H9 (cell line): Measurements from ENCODE around the gene ANKH. TPM values are rescaled to one million over a fixed set of nuclear protein-coding genes. Genes with fewer than 3 reads are reported as not detected.

Experiments
- DNase-seq: peaks from one replicate; pipeline ENCODE4 v3.0.0-alpha.2; 2017
- H2AFZ ChIP-seq: one replicate; pipeline ENCODE4 v1.6.1; 2013; ENCODE audit warnings: mild to moderate bottlenecking, low read length, control low read depth, moderate library complexity
- H2AK5ac ChIP-seq: 2 replicates; pipeline ENCODE4 v1.6.1; 2013; ENCODE audit warnings: low read length, control low read depth, mixed read lengths; ENCODE audit not compliant: insufficient read length
- H2BK120ac ChIP-seq: one replicate; pipeline ENCODE4 v1.6.1; 2013; ENCODE audit warnings: low read depth, mild to moderate bottlenecking, low read length, control low read depth, inconsistent platforms; ENCODE audit not compliant: poor library complexity, severe bottlenecking
- H2BK12ac ChIP-seq: 2 replicates; pipeline ENCODE4 v1.6.1; 2013; ENCODE audit warnings: low read length, control low read depth, mixed read lengths, low read depth; ENCODE audit not compliant: insufficient read length
- H2BK15ac ChIP-seq: 2 replicates; pipeline ENCODE4 v1.6.1; 2013; ENCODE audit warnings: low read depth, low read length, control low read depth
- H2BK20ac ChIP-seq: one replicate; pipeline ENCODE4 v1.6.1; 2013; ENCODE audit warnings: low read depth, mild to moderate bottlenecking, low read length, control low read depth, inconsistent platforms; ENCODE audit not compliant: poor library complexity, severe bottlenecking
- H2BK5ac ChIP-seq: 2 replicates; pipeline ENCODE4 v1.6.1; 2013; ENCODE audit warnings: low read length, control low read depth, mixed read lengths; ENCODE audit not compliant: insufficient read length
- H3K14ac ChIP-seq: 2 replicates; pipeline ENCODE4 v1.6.1; 2013; ENCODE audit warnings: low read length, control low read depth; ENCODE audit not compliant: insufficient read depth
- H3K18ac ChIP-seq: 2 replicates; pipeline ENCODE4 v1.6.1; 2013; ENCODE audit warnings: low read depth, mild to moderate bottlenecking, mixed read lengths, low read length, control low read depth; ENCODE audit not compliant: insufficient read length
- H3K23ac ChIP-seq: 2 replicates; pipeline ENCODE4 v1.6.1; 2013; ENCODE audit warnings: low read length, control low read depth, mixed read lengths, low read depth; ENCODE audit not compliant: insufficient read length
- H3K23me2 ChIP-seq: 2 replicates; pipeline ENCODE4 v1.6.1; 2013; ENCODE audit warnings: low read depth, mild to moderate bottlenecking, mixed read lengths, low read length, control low read depth; ENCODE audit not compliant: insufficient read length, poor library complexity, severe bottlenecking
- H3K27ac ChIP-seq: 2 replicates; pipeline ENCODE4 v1.5.1; 2013; ENCODE audit warnings: low read length, control low read depth, mixed read lengths, low read depth; ENCODE audit not compliant: insufficient read length
- H3K27me3 ChIP-seq: 2 replicates; pipeline ENCODE4 v1.6.1; 2013; ENCODE audit warnings: low read length, control low read depth, inconsistent platforms; ENCODE audit not compliant: insufficient read depth
- H3K4ac ChIP-seq: 2 replicates; pipeline ENCODE4 v1.6.1; 2013; ENCODE audit warnings: low read depth, mild to moderate bottlenecking, control low read depth, inconsistent platforms, low read length, moderate library complexity
- H3K4me1 ChIP-seq: 2 replicates; pipeline ENCODE4 v1.6.1; 2013; ENCODE audit warnings: low read length, control low read depth, inconsistent platforms; ENCODE audit not compliant: insufficient read depth
- H3K4me2 ChIP-seq: 2 replicates; pipeline ENCODE4 v1.6.1; 2013; ENCODE audit warnings: low read length, control low read depth, mixed read lengths; ENCODE audit not compliant: insufficient read length, insufficient read depth
- H3K56ac ChIP-seq: 2 replicates; pipeline ENCODE4 v1.6.1; 2013; ENCODE audit warnings: low read depth, mild to moderate bottlenecking, mixed read lengths, low read length, control low read depth; ENCODE audit not compliant: insufficient read length
- H3K79me1 ChIP-seq: 2 replicates; pipeline ENCODE4 v1.6.1; 2013; ENCODE audit warnings: low read depth, mild to moderate bottlenecking, moderate library complexity, low read length, control low read depth, inconsistent platforms; ENCODE audit not compliant: insufficient read depth, poor library complexity, severe bottlenecking
- H3K79me2 ChIP-seq: 2 replicates; pipeline ENCODE4 v1.6.1; 2013; ENCODE audit warnings: low read length, control low read depth, inconsistent platforms; ENCODE audit not compliant: insufficient read depth
- H3K9ac ChIP-seq: 2 replicates; pipeline ENCODE4 v1.6.1; 2013; ENCODE audit warnings: low read length, control low read depth, mixed read lengths; ENCODE audit not compliant: insufficient read length; ENCODE audit errors: extremely low read depth
- H3K9me3 ChIP-seq: one replicate; pipeline ENCODE4 v1.6.1; 2013; ENCODE audit warnings: low read depth, low read length, inconsistent platforms; ENCODE audit not compliant: control insufficient read depth
- H3T11ph ChIP-seq: one replicate; pipeline ENCODE4 v1.6.1; 2013; ENCODE audit warnings: mild to moderate bottlenecking, low read length, control low read depth, inconsistent platforms
- H4K20me1 ChIP-seq: one replicate; pipeline ENCODE4 v1.6.1; 2013; ENCODE audit not compliant: control insufficient read depth, insufficient read length, insufficient read depth
- H4K5ac ChIP-seq: 2 replicates; pipeline ENCODE4 v1.6.1; 2013; ENCODE audit warnings: low read depth, mild to moderate bottlenecking, mixed read lengths, low read length, control low read depth; ENCODE audit not compliant: insufficient read length
- H4K8ac ChIP-seq: replicated peaks from 2 replicates; pipeline ENCODE4 v1.6.1; 2013; ENCODE audit warnings: low read length, control low read depth, mixed read lengths, low read depth; ENCODE audit not compliant: insufficient read length
- H4K91ac ChIP-seq: 2 replicates; pipeline ENCODE4 v1.6.1; 2013; ENCODE audit warnings: low read depth, mild to moderate bottlenecking, moderate library complexity, mixed read lengths, low read length, control low read depth; ENCODE audit not compliant: insufficient read length
- H3K27ac Mint-ChIP-seq, 3 experiments: 2 replicates in 2 of 3; 3 replicates in 1 of 3; pipeline ENCODE4 v1.8.0; 2020 to 2021; ENCODE audit warnings: mixed read lengths in 3 of 3, mild to moderate bottlenecking in 1 of 3, moderate library complexity in 1 of 3
- H3K27me3 Mint-ChIP-seq: 2 replicates; pipeline ENCODE4 v1.8.0; 2021; ENCODE audit warnings: low read depth, mild to moderate bottlenecking, moderate library complexity, mixed read lengths
- H3K36me3 Mint-ChIP-seq, 3 experiments: 2 replicates in 2 of 3; 3 replicates in 1 of 3; pipeline ENCODE4 v1.8.0; 2020 to 2021; ENCODE audit warnings: low read depth in 3 of 3, mixed read lengths in 3 of 3; ENCODE audit not compliant: insufficient read depth in 1 of 3
- H3K4me1 Mint-ChIP-seq, 2 experiments: 2 replicates each; pipeline ENCODE4 v1.8.0; 2020; ENCODE audit warnings: mixed read lengths in 2 of 2
- H3K4me3 Mint-ChIP-seq, 2 experiments: 2 replicates in 1 of 2; 3 replicates in 1 of 2; pipeline ENCODE4 v1.8.0; 2020 to 2021; ENCODE audit warnings: mild to moderate bottlenecking in 2 of 2, mixed read lengths in 2 of 2, moderate library complexity in 1 of 2
- H3K9me3 Mint-ChIP-seq, 2 experiments: 2 replicates in 1 of 2; 3 replicates in 1 of 2; pipeline ENCODE4 v1.8.0; 2020; ENCODE audit warnings: mild to moderate bottlenecking in 2 of 2, mixed read lengths in 2 of 2, moderate library complexity in 1 of 2
- CTCF ChIP-seq: fragments of 200-600 bp; sonication (generic); conservative IDR thresholded peaks from 3 replicates; pipeline ENCODE4 v1.8.0; 2021; ENCODE audit warnings: antibody characterized with exemption, mild to moderate bottlenecking
- WGBS: extraction: QIAGEN DNeasy Blood & Tissue Kit; methylation state at CpG from one replicate; pipeline ENCODE4 v1.1.7; 2013; ENCODE audit warnings: missing lambda C conversion rate, low lambda C conversion rate, mixed read lengths; ENCODE audit not compliant: insufficient read length; ENCODE audit errors: extremely low coverage; 5-methylcytosine and 5-hydroxymethylcytosine counted together
- total RNA-seq: library from RNA; stranded (reverse); gene quantifications from 2 replicates; pipeline ENCODE4 v1.2.1, GENCODE V29; 2021

ANKH gene
- total RNA-seq, 1 experiment from 2014 or later, result 9.6 TPM

DNA sequence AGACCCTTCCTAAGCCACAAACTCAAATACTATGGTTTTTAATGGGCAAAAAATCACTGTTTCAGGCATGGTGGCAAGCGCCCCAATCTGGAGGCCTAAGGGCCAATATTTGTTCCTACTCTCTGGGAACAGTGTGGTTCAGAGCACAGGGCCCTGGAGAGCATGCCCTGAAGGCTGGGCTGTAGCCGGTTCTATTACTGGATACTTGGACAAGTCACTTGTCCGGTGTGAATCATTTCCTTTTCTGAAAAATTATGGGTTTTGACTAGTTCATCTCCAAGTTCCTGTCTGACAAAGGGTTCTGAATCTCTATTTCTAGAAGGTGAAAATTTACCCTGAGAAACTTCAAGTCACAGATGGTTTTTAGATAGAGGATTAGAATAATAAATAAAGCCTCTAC, 132.0 kb downstream of the ANKH start:
- H4K8ac ChIP-seq, result no peak overlapping the region
- H3K4ac ChIP-seq, result no peak overlapping the region
- H3K27ac Mint-ChIP-seq, result no peak overlapping the region
- WGBS, result no CpG with 5 or more reads among the region's 3 CpGs
- no peaks in the 10 kb centered on the region for H3K27me3 Mint-ChIP-seq
- H3K18ac ChIP-seq, result no peak overlapping the region
- H2BK12ac ChIP-seq, result no peak overlapping the region
- H2BK20ac ChIP-seq, result no peak overlapping the region
- no peaks in the 10 kb centered on the region for H3K79me1 ChIP-seq
- H4K5ac ChIP-seq, result no peak overlapping the region
- H3K9me3 ChIP-seq, result no peaks in the 10 kb centered on the region
- H3K27me3 ChIP-seq, result no peaks in the 10 kb centered on the region
- no peak overlapping the region for H3K9ac ChIP-seq
- no peak overlapping the region for H3T11ph ChIP-seq
- H2BK15ac ChIP-seq, result no peak overlapping the region
- H3K4me2 ChIP-seq, result no peak overlapping the region
- H2BK120ac ChIP-seq, result no peak overlapping the region
- H3K4me1 Mint-ChIP-seq, result peaks cover 38 to 46% of the 10 kb centered on the region in 2 experiments
- no peak overlapping the region for H3K56ac ChIP-seq
- no peaks in the 10 kb centered on the region for H3K79me2 ChIP-seq
- H4K20me1 ChIP-seq, result peaks cover 2% of the 10 kb centered on the region
- H3K9me3 Mint-ChIP-seq, result no peaks in the 10 kb centered on the region; a peak in 1 of 5 replicates
- no peak overlapping the region for H2AK5ac ChIP-seq
- no peak overlapping the region for H4K91ac ChIP-seq
- TF ChIP-seq CTCF, result no peak
- H2BK5ac ChIP-seq, result no peak overlapping the region
- H2AFZ ChIP-seq, result no peak overlapping the region
- H3K14ac ChIP-seq, result no peak overlapping the region
- H3K23ac ChIP-seq, result no peak overlapping the region
- no peak for DNase-seq
- no peaks in the 10 kb centered on the region; a peak in 1 of 7 replicates for H3K36me3 Mint-ChIP-seq
- peaks cover 5% of the 10 kb centered on the region; the same call in 1 of the 2 replicates for H3K4me1 ChIP-seq
- H3K4me3 Mint-ChIP-seq, result no peak overlapping the region
- no peak overlapping the region for H3K27ac ChIP-seq
- no peaks in the 10 kb centered on the region for H3K23me2 ChIP-seq
